Measurements from ENCODE around the gene ENTPD6.

DNA sequence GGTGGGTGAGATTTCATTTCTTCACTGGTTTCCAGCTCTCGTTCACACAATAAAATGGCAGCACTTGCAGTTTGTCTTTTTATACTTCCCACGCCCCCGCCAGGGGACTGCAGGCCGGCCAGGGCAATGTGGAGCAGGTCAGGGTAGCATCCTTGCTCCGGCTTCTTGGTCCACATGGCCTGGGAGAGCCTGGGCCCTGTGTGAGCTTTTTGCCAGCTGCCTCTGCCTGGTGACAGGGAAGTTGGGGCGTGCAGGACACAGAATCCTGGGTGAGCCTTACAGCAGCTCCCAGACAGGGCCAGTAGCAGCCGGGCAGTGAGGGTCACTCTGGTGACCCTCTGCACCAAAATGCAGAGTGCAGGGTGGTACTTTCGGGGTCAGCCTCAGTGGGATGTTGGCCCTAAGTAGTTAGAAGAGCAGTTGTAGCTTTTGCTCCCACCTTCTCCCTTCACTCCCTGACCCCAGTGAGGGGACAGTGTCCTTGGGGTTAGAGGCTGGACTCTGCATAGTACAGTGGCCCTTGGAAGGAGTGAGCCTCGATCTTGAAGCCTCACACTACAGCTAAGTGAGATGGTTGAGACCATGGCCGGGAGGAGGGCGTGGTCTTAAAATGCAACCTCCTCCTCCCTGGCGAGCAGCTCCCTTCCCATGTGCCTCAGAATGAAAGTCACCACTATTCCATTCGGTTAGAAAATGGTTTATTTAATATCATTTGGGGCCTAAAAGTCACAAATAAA is 76.1 kb downstream of the ENTPD6 start:
- TF ChIP-seq, protein P1, sequence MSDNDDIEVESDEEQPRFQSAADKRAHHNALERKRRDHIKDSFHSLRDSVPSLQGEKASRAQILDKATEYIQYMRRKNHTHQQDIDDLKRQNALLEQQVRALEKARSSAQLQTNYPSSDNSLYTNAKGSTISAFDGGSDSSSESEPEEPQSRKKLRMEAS (IDR thresholded peaks at IDR 0.05): no peak
- TF ChIP-seq, protein P2, sequence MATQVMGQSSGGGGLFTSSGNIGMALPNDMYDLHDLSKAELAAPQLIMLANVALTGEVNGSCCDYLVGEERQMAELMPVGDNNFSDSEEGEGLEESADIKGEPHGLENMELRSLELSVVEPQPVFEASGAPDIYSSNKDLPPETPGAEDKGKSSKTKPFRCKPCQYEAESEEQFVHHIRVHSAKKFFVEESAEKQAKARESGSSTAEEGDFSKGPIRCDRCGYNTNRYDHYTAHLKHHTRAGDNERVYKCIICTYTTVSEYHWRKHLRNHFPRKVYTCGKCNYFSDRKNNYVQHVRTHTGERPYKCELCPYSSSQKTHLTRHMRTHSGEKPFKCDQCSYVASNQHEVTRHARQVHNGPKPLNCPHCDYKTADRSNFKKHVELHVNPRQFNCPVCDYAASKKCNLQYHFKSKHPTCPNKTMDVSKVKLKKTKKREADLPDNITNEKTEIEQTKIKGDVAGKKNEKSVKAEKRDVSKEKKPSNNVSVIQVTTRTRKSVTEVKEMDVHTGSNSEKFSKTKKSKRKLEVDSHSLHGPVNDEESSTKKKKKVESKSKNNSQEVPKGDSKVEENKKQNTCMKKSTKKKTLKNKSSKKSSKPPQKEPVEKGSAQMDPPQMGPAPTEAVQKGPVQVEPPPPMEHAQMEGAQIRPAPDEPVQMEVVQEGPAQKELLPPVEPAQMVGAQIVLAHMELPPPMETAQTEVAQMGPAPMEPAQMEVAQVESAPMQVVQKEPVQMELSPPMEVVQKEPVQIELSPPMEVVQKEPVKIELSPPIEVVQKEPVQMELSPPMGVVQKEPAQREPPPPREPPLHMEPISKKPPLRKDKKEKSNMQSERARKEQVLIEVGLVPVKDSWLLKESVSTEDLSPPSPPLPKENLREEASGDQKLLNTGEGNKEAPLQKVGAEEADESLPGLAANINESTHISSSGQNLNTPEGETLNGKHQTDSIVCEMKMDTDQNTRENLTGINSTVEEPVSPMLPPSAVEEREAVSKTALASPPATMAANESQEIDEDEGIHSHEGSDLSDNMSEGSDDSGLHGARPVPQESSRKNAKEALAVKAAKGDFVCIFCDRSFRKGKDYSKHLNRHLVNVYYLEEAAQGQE (IDR thresholded peaks at IDR 0.05; ENCODE audit: low read depth): no peak
- TF ChIP-seq YY1 (IDR thresholded peaks at IDR 0.05; ENCODE audit: low read depth) (no peak), EP300 (IDR thresholded peaks at IDR 0.05; ENCODE audit: borderline replicate concordance) (no peak), CEBPB (IDR thresholded peaks at IDR 0.05) (no peak)
